ENCODE results near the gene JAKMIP2.

DNA sequence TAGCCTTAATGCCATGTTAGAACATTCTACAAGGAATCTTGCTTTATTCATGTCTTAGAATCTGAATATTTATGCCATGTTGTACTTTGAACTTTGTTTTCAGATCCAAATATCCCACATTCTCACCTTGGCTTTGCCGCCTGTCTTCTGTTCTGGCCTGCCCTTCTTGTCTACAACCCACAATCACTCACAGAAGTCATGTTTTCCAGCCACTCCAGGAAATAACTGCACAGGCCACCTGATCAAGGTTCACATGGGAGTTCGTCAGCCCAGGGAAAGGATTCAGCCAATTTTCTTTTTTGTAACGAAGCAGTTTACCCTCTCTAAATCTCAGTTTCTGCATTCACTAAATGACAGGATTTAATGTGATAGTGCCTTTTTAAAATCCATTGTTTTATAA is 70.5 kb downstream of the JAKMIP2 start:
- TF ChIP-seq CTCF (IDR thresholded peaks at IDR 0.05 in 8 of 11, conservative IDR thresholded peaks at IDR 0.05 in 3 of 11) (no peak), POLR2A (IDR thresholded peaks at IDR 0.05) (no peak)

Measured in spleen (tissue), 7 donors.